Cerebellar cortex (tissue), 1 donor: ENCODE data around the gene TICRR.
"Not testable (repeated sequence)": the region's sequence is repeated elsewhere in the genome, so short reads cannot be mapped to it uniquely, and the experiment has no call there.

Source experiments
- DNase-seq: peaks from one replicate; pipeline ENCODE4 v3.0.0-alpha.2; 2015; ENCODE audit warnings: low spot score

Gene TICRR

DNA sequence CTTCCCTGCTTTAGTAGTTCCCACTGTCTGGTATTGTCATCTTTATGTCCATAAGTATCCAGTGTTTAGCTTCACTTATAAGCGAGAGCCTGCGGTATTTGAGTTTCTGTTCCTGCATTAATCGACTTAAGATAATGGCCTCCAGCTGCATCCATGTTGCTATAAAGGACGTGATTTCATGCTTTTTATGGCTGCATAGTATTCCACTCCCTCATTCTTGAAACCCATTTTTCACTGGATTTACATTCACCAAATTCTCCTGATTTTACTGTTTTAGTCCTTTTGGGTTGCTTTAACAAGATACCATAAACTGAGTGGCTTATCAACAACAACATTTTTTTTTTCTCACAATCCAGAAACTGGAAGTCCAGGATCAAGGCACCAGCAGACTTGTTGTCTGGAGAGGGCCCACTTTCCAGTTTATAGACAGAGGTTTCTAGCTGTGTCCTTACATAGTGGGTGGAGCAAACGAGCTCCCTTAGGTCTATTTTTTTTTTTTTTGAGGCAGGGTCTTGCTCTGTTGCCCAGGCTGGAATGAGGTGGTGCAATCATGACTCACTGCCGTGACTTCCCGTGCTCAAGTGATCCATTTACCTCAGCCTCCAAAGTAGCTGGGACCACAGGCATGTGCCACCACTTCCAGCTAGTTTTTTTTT, 6.1 kb upstream of the TICRR start:
- DNase-seq = no peak

DNA sequence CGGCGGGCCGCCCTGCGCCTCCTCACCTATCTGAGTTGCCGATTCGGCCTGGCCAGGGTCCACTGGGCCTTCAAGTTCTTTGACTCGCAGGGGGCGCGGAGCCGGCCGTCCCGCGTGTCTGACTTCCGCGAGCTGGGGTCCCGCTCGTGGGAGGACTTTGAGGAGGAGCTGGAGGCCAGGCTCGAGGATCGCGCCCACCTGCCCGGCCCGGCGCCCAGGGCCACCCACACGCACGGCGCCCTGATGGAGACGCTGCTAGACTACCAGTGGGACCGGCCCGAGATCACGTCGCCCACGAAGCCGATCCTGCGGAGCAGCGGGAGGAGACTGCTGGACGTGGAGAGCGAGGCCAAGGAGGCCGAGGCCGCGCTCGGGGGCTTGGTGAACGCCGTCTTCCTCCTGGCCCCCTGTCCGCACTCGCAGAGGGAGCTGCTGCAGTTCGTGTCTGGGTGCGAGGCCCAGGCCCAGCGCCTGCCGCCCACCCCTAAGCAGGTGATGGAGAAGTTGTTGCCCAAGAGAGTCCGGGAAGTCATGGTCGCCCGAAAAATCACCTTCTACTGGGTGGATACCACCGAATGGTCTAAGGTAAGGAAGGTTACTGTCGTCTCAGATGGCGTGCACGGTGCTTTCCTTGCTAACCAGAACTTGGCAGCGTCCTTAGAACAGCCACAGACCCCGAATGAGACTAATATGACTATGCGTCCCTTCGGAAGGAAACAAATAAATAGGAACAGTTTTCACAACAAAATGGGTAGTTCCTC, 567 bp downstream of the TICRR start:
- DNase-seq = no peak

DNA sequence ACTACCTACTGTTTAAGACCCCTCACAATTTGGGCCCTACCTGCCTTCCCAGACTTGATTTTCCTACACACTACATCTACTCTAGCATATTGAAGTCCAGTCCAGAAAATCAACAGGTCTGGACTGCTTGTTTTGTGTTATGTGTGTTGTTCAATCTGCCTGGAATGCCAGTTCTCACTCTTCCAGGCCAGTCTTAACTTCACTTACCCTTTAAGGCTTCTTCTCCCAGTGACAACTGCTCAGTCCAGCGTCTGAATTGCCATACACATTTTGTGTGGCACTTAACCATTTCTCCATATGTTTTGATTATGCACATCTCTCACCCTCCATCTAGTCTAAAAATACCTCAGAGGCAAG, 1.1 kb downstream of the TICRR start:
- DNase-seq = peak; percentile 3

DNA sequence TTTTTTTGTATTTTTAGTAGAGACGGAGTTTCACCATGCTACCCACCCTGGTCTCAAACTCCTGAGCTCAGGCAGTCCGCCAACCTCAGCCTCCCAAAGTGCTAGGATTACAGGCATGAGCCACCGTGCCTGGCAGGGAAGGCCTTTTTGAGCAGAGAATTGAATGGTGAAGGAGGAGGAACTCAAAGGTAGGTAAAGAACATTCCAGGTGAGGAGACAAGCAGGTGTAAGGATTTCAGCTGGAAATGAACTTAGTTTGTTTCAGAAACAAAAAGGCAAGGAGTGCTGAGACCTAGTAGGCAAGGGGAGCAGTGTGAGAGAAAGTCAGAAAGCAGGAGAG, 2.5 kb downstream of the TICRR start:
- no peak for DNase-seq

DNA sequence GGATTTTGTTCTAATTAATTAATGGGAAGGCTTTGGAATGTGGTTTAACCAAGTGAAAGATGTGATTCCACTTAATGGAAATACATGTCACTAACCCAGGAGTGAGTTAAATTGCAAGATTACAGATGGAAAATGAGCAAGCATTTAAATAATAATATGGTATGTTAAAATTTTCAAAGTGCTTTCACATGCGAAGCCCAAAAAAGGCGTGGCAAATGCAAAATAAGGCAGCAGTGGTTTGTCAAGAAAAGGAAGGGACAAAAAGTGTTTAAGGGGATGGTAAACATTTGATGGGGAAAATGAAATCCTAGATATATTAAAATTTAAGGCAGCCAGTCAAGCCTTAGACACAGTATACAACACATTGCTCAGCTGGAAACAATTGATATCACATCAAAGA, 2.9 kb downstream of the TICRR start:
- DNase-seq = no peak

DNA sequence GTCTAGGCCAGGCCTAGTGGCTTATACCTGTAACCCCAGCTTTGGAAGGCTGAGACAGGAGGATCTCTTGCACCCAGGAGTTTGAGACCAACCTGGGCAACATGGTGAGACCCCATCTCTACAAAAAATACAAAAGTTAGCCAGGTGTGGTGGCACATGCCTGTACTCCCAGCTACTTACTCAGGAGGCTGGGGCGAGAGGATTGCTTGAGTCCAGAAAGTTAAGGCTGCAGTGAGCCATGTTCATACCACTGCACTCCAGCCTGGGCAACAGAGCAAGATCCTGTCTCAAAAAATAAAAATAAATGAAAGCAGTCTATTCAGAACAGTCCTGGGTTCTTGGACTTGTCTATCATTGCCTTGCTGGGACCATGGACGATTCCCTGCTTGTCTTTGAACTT, 5.5 kb downstream of the TICRR start:
- not testable (repeated sequence) for DNase-seq

DNA sequence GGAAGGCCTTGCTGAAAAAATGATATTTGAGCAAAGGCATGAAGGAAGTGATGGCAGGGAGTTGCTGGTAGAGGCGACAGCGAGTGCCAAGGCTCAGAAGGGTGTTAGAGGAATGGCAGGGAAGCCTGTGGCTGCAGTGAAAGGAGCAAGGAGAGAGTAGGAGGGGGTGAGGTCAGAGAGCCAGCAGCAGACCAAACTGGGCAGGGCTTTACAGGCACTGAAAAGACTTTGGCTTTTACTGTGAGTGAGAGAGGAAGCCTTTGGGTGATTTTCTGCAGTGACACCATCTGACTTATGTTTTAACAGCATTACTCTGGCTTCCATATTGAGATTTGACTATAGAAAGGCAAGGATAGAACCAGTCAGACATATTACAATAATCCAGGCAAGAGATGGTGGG, 11.4 kb downstream of the TICRR start:
- no peak for DNase-seq

DNA sequence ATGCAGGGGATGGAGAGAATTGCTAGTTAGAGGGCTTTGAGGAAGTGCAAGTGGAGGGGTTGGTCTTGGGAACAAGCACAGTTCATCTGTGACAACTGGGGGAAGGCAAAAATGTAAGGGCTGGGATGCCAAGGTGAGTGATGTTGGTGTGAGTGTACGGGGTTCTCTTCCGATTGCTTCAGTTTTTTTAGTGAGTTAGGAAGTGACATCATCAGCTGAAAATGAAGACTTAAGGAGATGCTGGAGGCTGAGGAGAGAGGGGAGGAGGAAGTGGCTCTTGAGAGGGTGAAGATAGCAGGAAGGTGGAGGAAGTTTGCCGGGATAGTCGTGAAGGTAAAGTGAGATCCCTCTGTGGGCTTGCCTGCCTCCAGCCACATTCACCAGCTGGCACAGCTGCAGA, 12.7 kb downstream of the TICRR start:
- no peak for DNase-seq

DNA sequence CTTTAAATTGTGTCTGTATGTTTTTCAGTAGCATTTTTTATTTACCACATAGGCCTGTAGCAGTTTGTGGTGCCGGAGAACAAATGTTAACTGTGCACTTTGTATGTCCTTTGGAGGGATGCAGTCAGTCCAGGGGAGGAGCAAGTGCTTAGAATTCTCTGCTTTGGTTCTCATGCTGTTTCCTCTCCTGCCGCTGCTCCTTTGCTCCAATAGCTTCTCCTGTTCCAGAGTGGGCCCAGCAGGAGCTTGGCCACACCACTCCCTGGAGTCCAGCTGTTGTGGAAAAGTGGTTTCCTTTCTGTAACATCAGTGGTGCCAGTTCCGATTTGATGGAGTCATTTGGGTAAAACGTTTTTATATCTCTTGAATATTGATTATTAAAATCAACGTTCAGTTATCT, 16.6 kb downstream of the TICRR start:
- no peak for DNase-seq

DNA sequence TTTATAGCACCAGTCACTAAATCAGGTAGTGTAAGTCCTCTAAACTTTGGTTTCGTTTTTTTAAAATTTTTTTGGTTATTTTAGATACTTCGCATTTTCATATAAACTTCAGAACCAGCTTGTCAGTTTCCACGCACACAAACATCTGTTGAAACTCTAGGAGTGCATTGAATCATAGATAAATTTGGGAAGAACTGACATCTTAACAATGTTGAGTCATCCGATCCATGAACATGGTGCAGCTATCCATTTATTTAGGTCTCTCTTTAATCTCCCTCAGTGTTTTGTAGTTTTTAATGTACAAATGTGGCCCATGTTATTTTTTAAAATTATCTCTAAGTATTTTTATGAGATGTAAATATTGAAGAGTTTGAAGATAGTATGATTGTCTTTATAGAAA, 17.7 kb downstream of the TICRR start:
- DNase-seq = no peak

DNA sequence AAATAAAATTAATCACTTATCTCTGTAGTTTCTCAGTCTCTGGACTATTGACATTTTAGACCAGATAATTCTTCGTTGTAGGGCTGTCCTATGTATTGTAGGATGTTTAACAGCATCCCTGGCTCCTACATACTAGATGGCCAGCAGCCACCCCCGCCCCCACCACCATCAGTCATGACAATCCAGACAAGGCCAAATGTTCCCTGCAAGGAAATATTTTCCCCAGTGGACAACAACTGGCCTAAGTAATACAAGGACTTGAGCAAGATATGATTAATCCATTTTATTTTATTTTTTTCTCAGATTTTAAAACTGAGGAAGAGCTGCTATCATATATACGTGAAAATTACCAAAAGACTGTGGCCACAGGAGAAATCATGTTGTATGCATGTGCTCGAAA, 23.8 kb downstream of the TICRR start:
- DNase-seq = no peak

DNA sequence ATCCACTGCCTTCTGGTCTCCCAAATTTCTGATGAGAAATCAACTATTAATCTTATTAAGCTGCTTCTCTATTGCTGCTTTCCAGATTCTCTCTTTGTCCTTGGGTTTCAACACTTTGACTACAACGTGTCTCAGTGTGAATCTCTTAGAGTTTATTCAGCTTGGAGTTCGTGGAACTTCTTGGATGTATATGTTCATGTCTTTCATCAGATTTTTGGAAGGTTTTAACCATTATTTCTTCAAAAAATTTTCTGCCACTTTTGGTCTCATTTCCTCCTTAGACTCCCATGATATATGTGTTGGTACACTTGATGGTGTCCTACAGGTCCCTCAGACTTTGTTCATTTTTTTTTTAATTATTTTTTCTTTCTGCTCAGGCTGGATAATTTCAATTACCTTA, 36.0 kb downstream of the TICRR start:
- DNase-seq = no peak

DNA sequence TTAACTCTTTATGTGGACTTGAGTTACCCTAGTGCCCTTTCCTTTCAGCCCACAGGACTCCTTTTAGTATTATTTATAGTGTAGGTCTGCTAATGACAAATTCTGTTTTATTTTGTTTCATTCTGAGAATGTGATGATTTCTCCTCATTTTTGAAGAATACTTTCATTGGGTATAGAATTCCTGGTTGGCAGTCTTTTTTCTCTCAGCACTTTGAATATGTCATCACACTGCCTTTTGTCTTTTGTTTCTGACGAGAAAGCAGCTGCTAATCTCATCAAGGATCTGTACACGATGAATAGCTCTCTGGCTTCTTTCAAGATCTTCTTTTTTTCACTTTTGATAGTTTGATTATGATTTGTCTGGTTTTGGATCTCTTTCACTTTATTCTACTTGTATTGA, 37.8 kb downstream of the TICRR start:
- DNase-seq = no peak

DNA sequence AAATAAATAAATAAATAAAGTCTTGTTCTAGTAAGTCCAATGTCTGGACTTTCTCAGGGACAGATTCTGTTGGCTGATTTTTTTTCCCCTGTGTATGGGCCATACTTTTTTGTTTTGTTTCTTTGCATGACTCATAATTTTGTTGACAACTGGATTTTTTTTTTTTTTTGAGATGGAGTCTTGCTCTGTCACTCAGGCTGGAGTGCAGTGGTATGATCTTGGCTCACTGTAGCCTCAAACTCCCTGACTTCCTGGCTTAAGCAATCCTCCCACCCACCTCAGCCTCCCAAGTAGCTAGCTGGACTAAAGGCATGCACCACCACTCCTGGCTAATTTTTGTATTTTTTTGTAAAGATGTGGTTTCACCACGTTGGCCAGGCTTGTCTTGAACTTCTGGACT, 38.9 kb downstream of the TICRR start:
- DNase-seq = no peak

DNA sequence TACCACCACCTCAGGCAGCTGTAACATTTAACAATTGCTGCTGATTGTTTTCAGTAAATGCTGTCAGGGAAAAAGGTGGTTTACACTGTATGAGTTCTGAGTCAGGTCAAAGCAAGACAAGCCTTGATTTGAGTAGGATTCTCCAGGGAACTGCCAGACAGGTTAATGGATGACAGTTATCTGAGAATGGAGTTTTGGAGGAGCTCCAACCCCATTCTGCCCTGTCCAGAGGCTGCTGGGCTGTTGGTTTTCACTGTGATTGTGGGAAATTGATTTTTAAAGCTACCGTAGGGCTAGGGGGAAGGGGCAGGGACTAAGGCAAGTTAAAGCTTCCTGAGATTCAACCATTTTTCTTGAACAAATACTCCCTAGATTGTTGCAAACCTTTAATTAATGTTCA, 39.9 kb downstream of the TICRR start:
- DNase-seq = no peak

DNA sequence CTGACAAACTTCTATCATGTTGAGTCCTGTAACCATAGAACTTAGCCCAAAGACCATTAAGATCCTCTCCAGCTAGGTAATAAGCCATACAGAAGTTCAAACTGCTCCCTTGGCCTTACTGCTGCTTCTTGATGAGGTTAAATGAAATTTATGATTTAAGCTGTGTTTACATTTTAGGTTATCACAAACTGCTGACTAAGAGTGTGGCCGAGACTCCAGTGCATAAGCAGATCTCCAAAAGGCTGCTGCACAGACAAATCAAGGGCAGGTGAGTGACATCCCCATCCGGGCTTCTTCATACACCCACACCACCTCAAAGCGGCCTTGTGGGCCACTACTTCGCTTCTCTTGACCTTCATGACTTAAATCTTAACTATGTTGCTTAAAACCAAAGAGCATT, 41.0 kb downstream of the TICRR start:
- DNase-seq = no peak

DNA sequence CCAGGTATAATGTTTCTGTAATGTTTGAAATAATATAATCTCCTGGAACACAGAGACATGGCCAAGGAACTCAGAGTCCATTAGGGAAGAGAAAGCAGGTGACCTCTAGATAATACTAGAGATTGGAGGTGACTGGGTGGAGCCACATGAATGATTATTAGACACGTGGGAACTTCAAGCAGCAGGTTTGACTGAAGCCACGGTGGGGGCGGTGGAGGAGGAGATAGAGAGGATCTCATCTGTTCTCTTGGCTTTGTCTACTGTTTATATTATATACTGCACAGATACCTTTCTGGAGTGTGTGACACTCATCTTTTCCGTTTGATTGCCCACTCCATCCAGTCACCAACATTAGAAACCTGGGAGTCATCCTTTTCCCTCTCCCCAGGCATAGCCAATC, 46.3 kb downstream of the TICRR start:
- DNase-seq = no peak

DNA sequence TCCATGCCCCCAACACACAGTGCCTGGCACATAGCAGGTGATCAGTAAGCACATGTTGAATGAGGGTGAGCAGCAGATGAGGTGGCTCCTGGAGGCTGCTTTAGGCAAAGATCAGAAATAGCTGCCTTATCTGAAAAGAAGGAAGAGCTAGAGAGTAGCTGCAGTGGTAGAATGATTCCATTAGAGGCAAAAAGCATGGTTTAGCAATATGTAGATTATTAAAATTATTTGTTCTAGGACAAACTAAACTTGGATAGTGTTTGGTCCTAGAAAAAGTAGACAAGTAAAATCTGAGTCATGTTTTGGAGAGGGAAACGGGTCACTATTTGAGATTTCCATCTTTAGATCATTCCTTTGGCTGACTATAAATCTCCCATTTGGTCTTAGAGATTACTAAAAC, 47.9 kb downstream of the TICRR start:
- no peak for DNase-seq

DNA sequence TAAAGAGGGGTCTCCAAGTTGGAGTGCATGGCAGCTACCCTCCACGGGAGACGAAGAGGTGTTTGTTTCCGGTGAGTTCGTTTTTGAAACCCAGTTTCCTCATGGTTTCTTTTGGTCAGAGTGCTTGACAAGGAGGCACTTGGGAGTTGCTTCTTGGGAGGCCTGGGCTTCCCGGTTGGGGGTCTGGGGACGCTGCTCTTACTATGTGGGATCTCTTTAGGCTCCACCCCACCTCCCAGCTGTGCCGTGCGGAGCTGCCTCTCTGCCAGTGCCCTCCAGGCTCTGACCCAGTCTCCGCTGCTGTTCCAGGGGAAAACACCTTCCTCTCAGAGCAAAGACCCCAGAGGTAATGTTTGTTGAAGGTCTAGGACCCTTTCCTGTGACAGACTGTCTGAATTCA, 50.4 kb downstream of the TICRR start:
- DNase-seq = no peak

DNA sequence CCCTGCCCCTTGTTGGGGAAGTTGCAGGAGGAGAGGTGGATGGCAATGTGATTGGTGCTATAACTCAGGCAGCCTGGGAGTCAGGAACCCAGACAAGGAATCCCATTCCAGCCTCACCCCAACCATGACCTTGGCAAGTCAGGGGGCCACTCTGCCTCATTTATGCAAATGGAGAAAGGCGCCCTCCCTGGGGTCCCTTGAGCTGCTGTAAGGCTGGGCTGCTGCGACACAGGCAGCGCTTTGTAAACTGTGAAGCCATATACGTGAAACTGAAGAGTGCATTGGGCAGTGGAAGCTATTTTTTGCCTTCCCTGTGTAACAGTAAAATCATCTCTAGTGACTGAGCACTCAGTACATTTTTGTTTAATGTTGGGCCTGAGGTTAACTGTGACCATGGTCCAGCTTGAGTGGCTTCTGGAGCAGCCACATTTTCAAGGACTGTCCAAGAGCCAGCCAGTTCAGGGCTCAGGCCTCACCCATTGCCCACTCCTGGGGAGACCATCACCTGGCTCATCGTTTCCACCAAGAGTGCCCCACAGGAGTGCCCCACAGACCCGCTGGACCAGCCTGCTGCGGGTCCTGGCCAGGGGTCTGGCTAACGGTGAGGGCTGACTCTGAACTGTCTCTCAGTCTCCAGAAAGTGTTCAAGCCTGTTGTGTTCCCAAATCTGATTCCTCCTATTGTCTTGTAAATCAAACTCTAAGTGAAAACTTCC, 52.1 kb downstream of the TICRR start:
- no peak for DNase-seq

DNA sequence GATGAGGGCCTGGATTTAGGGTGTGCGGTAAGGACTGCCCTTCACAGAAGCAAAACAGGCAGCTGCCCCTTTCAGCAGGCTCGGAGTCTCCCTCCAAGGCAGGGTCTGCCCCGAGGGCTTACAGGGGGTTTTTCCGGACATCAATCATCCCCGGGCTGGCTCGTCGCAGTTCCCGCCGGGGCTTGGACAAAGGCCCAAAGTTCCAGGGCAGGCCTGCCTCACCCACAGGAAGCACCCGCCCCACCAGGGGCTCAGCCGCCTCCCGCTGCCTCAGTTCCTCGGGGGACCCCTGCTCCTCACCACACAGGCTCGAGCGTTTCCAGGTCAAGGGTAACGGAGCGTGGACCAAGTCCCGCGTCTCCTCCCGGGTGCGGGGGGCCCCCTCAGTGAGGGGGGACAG, 53.0 kb downstream of the TICRR start:
- DNase-seq = no peak

DNA sequence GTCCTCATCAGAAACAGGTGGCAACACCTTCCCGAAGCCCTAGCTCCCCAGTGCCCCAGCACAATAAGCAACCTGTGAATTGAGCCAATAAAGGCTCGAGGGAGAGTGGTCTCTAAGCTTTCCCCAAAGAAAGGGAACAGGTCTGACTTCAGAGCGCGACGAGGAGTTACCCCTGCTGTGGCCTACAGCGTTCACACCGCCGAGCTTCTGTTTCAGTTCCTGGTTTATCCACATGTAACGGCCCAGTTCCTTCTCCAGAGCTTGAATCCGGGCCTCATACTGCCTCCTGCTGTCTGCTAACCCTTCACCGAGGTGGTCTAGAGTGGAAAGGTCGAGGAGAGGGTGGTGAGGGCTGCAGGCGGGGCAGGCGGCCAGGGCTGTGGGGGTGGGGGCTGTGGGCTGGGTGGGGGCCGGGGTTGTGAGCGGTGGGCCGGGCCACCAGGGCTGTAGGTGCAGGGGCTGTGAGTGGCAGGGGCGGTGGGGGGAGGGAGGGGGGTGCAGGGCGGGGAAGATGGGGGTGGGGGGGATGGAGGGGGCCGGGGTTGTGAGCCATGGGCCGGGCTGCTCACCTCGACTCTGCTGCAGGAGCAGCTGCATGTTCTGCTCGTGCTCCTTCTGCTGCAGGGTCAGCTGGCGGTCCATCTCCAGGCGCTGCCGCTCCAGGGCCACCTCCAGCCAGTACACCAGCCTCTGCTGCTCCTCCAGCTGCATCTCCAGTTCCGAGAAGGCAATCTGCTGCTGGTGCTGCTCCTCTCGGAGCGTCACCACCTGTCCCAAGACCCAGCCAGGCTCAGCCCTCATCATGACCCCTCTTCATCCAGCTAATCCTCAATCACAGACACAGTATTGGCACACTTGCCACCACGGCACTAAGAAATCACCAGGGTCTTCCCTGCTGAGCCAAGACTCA, 53.8 kb downstream of the TICRR start:
- DNase-seq = no peak

DNA sequence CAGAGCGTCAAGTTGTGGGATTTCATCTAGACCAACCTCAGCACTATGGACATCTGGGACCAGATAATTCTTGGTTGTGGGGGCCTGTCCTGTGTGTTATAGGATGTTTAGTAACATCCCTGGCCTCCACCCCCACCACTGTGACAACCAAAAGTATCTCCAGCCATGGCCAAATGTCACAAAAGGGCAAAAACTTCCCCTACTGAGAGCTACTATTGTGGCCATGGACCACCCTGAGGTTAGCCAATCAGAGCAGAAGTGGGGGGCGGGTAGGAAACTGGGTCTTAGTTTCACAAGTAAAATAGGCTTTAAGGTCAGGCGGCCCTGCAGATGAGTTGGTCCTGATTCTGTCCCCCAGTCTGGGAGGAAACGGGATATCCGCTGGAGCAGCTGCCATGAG, 54.6 kb downstream of the TICRR start:
- DNase-seq = no peak
